ENCODE measurements around the gene RCAN2. TPM values are rescaled to one million over a fixed set of nuclear protein-coding genes. Genes with fewer than 3 reads are reported as not detected.

RCAN2 gene
- total and polyA plus RNA-seq, 7 experiments from 2014 or later = 1.0 TPM; not detected in 6

GRCh38 chr6:46263707-46264086 is 227.6 kb downstream of the RCAN2 start:
- no peak overlapping the region for H3K4me3 ChIP-seq (ENCODE audit: low read length)
- H3K27ac Mint-ChIP-seq = no peak overlapping the region
- no peaks in the 10 kb centered on the region for H3K4me1 Mint-ChIP-seq
- H3K36me3 ChIP-seq (ENCODE audit: control insufficient read depth in 2 of 3, insufficient read depth in 3 of 3, low read length in 3 of 3) = no peaks in the 10 kb centered on the region
- no peak overlapping the region for H3K27ac ChIP-seq (ENCODE audit: low read depth, low read length)
- H3K4me3 Mint-ChIP-seq = no peak overlapping the region
- CTCF ChIA-PET = no interaction called here
- peaks cover 0 to 2% (median 0%) of the 10 kb centered on the region in 11 donors for H3K9me3 Mint-ChIP-seq
- no peak for DNase-seq
- H3K4me1 ChIP-seq (ENCODE audit: control insufficient read depth in 2 of 2, insufficient read depth in 2 of 2, low read length in 2 of 2) = no peaks in the 10 kb centered on the region
- H3K27me3 Mint-ChIP-seq = peaks cover 0 to 6% (median 4%) of the 10 kb centered on the region in 5 donors
- intact Hi-C loops (cut with micrococcal nuclease) = no loop called here
- H3K36me3 Mint-ChIP-seq = no peaks in the 10 kb centered on the region
- POLR2A ChIA-PET = no interaction called here
- ATAC-seq = no peak
- no peaks in the 10 kb centered on the region for H3K9me3 ChIP-seq (ENCODE audit: control insufficient read depth in 2 of 3, low read length in 3 of 3)
- no peaks in the 10 kb centered on the region for H3K27me3 ChIP-seq (ENCODE audit: control insufficient read depth in 2 of 2, insufficient read depth in 2 of 2, low read length in 2 of 2)

GRCh38 chr6:46262928-46263706 is 228.1 kb downstream of the RCAN2 start:
- ATAC-seq (no peak), DNase-seq (no peak)
- ChIA-PET POLR2A (no interaction called here), CTCF (no interaction called here)
- intact Hi-C loops (cut with micrococcal nuclease) = no loop called here
- Histone ChIP-seq H3K36me3 (ENCODE audit: control insufficient read depth in 2 of 3, insufficient read depth in 3 of 3, low read length in 3 of 3) (no peaks in the 10 kb centered on the region), H3K4me1 (ENCODE audit: control insufficient read depth in 2 of 2, insufficient read depth in 2 of 2, low read length in 2 of 2) (no peaks in the 10 kb centered on the region), H3K4me3 (ENCODE audit: low read length) (no peak overlapping the region), H3K27me3 (ENCODE audit: control insufficient read depth in 2 of 2, insufficient read depth in 2 of 2, low read length in 2 of 2) (no peaks in the 10 kb centered on the region), H3K27ac (ENCODE audit: low read depth, low read length) (no peak overlapping the region), H3K9me3 (ENCODE audit: control insufficient read depth in 2 of 3, low read length in 3 of 3) (no peaks in the 10 kb centered on the region)
- peaks cover 0 to 2% (median 0%) of the 10 kb centered on the region in 11 donors for H3K9me3 Mint-ChIP-seq
- H3K36me3 Mint-ChIP-seq = no peaks in the 10 kb centered on the region
- H3K27me3 Mint-ChIP-seq = peaks cover 0 to 6% (median under 1%) of the 10 kb centered on the region in 5 donors
- no peaks in the 10 kb centered on the region for H3K4me1 Mint-ChIP-seq
- H3K4me3 Mint-ChIP-seq = no peak overlapping the region
- H3K27ac Mint-ChIP-seq = no peak overlapping the region

- peaks cover 0 to 1% (median 0%) of the 10 kb centered on the region in 7 donors for H3K4me1 Mint-ChIP-seq
- DNase-seq (no peak), ATAC-seq (no peak)
- H3K36me3 ChIP-seq (ENCODE audit: control insufficient read depth in 2 of 3, insufficient read depth in 3 of 3, low read length in 3 of 3) = no peaks in the 10 kb centered on the region
- H3K27ac ChIP-seq (ENCODE audit: low read depth, low read length) = no peak overlapping the region
- ChIA-PET CTCF (interaction anchor here (0.6 kb wide), 1 partner anchor 179 kb away, joined by 3 read pairs; no protein-coding TSS in a partner anchor), POLR2A (no interaction called here)
- H3K9me3 Mint-ChIP-seq = peaks cover 0 to 2% (median 0%) of the 10 kb centered on the region in 11 donors
- no peak overlapping the region for H3K4me3 Mint-ChIP-seq
- H3K9me3 ChIP-seq (ENCODE audit: control insufficient read depth in 2 of 3, low read length in 3 of 3) = no peaks in the 10 kb centered on the region
- intact Hi-C loops (cut with micrococcal nuclease) = no loop called here
- H3K27me3 Mint-ChIP-seq = peaks cover 0 to 4% (median 0%) of the 10 kb centered on the region in 5 donors
- no peaks in the 10 kb centered on the region for H3K36me3 Mint-ChIP-seq
- H3K27me3 ChIP-seq (ENCODE audit: control insufficient read depth in 2 of 2, insufficient read depth in 2 of 2, low read length in 2 of 2) = no peaks in the 10 kb centered on the region
- H3K4me1 ChIP-seq (ENCODE audit: control insufficient read depth in 2 of 2, insufficient read depth in 2 of 2, low read length in 2 of 2) = no peaks in the 10 kb centered on the region
- H3K27ac Mint-ChIP-seq = no peak overlapping the region
- H3K4me3 ChIP-seq (ENCODE audit: low read length) = no peak overlapping the region
These were observed 233.0 kb downstream of the RCAN2 start for GRCh38 chr6:46258249-46258648.

GRCh38 chr6:46255528-46255927 is 235.7 kb downstream of the RCAN2 start:
- H3K4me3 Mint-ChIP-seq = no peak overlapping the region
- H3K27ac Mint-ChIP-seq = no peak overlapping the region
- peaks cover 0 to 4% (median 2%) of the 10 kb centered on the region in 5 donors for H3K27me3 Mint-ChIP-seq
- H3K9me3 Mint-ChIP-seq = peaks cover 0 to 2% (median 0%) of the 10 kb centered on the region in 11 donors
- Histone ChIP-seq H3K36me3 (ENCODE audit: control insufficient read depth in 2 of 3, insufficient read depth in 3 of 3, low read length in 3 of 3) (no peaks in the 10 kb centered on the region), H3K9me3 (ENCODE audit: control insufficient read depth in 2 of 3, low read length in 3 of 3) (no peaks in the 10 kb centered on the region), H3K4me1 (ENCODE audit: control insufficient read depth in 2 of 2, insufficient read depth in 2 of 2, low read length in 2 of 2) (no peaks in the 10 kb centered on the region), H3K27ac (ENCODE audit: low read depth, low read length) (no peak overlapping the region), H3K4me3 (ENCODE audit: low read length) (no peak overlapping the region), H3K27me3 (ENCODE audit: control insufficient read depth in 2 of 2, insufficient read depth in 2 of 2, low read length in 2 of 2) (no peaks in the 10 kb centered on the region)
- H3K4me1 Mint-ChIP-seq = peaks cover 0 to 1% (median 0%) of the 10 kb centered on the region in 7 donors
- no peak for DNase-seq
- intact Hi-C loops (cut with micrococcal nuclease) = no loop called here
- ChIA-PET POLR2A (no interaction called here), CTCF (no interaction called here)
- no peak for ATAC-seq
- H3K36me3 Mint-ChIP-seq = no peaks in the 10 kb centered on the region

- ChIA-PET CTCF (no interaction called here), POLR2A (no interaction called here)
- intact Hi-C loops (cut with micrococcal nuclease) = no loop called here
- Mint-ChIP-seq H3K4me1 (peaks cover 0 to 1% (median 0%) of the 10 kb centered on the region in 7 donors), H3K9me3 (peaks cover 0 to 2% (median 0%) of the 10 kb centered on the region in 11 donors), H3K4me3 (no peak overlapping the region), H3K27ac (no peak overlapping the region), H3K36me3 (no peaks in the 10 kb centered on the region), H3K27me3 (peaks cover 0 to 4% (median 2%) of the 10 kb centered on the region in 5 donors)
- H3K9me3 ChIP-seq (ENCODE audit: control insufficient read depth in 2 of 3, low read length in 3 of 3) = no peaks in the 10 kb centered on the region
- no peak overlapping the region for H3K4me3 ChIP-seq (ENCODE audit: low read length)
- H3K36me3 ChIP-seq (ENCODE audit: control insufficient read depth in 2 of 3, insufficient read depth in 3 of 3, low read length in 3 of 3) = no peaks in the 10 kb centered on the region
- no peak overlapping the region for H3K27ac ChIP-seq (ENCODE audit: low read depth, low read length)
- DNase-seq (no peak), ATAC-seq (no peak)
- H3K27me3 ChIP-seq (ENCODE audit: control insufficient read depth in 2 of 2, insufficient read depth in 2 of 2, low read length in 2 of 2) = no peaks in the 10 kb centered on the region
- H3K4me1 ChIP-seq (ENCODE audit: control insufficient read depth in 2 of 2, insufficient read depth in 2 of 2, low read length in 2 of 2) = no peaks in the 10 kb centered on the region
These were observed 236.3 kb downstream of the RCAN2 start for GRCh38 chr6:46254946-46255345.

- no peak overlapping the region for H3K4me3 Mint-ChIP-seq
- CTCF ChIA-PET = no interaction called here
These were observed 236.9 kb downstream of the RCAN2 start for GRCh38 chr6:46254331-46254730.

More at GRCh38 chr6:46254331-46254730, 236.9 kb downstream of the RCAN2 start:
- H3K27me3 Mint-ChIP-seq = peaks cover 0 to 4% (median 0%) of the 10 kb centered on the region in 5 donors
- H3K4me1 Mint-ChIP-seq = peaks cover 0 to 1% (median 0%) of the 10 kb centered on the region in 7 donors
- DNase-seq (no peak), ATAC-seq (no peak)
- Histone ChIP-seq H3K27ac (ENCODE audit: low read depth, low read length) (no peak overlapping the region), H3K9me3 (ENCODE audit: control insufficient read depth in 2 of 3, low read length in 3 of 3) (no peaks in the 10 kb centered on the region), H3K27me3 (ENCODE audit: control insufficient read depth in 2 of 2, insufficient read depth in 2 of 2, low read length in 2 of 2) (no peaks in the 10 kb centered on the region), H3K4me1 (ENCODE audit: control insufficient read depth in 2 of 2, insufficient read depth in 2 of 2, low read length in 2 of 2) (no peaks in the 10 kb centered on the region), H3K4me3 (ENCODE audit: low read length) (no peak overlapping the region), H3K36me3 (ENCODE audit: control insufficient read depth in 2 of 3, insufficient read depth in 3 of 3, low read length in 3 of 3) (no peaks in the 10 kb centered on the region)
- intact Hi-C loops (cut with micrococcal nuclease) = no loop called here
- H3K36me3 Mint-ChIP-seq = no peaks in the 10 kb centered on the region
- H3K27ac Mint-ChIP-seq = no peak overlapping the region
- peaks cover 0 to 2% (median 0%) of the 10 kb centered on the region in 11 donors for H3K9me3 Mint-ChIP-seq
- POLR2A ChIA-PET = no interaction called here

Measured in naive thymus-derived CD4-positive, alpha-beta T cell (primary cell).